ENCODE results near the gene PCDHGB6.

- no peak for TF ChIP-seq CTCF (conservative IDR thresholded peaks at IDR 0.05)
- no peak for TF ChIP-seq EZH2 (IDR thresholded peaks at IDR 0.05; ENCODE audit: low read depth)
Observed at GRCh38 chr5:141366016-141366896, 41.6 kb upstream of the PCDHGB6 start.

Data from PC-9 (cell line).